HCT116 (cell line): Measurements from ENCODE around the gene CCDC3.

ENCODE experiments used
- CTCF ChIP-seq, 3 experiments: fragments of 200-600 bp in 1 of 3; sonication (generic) in 1 of 3; IDR thresholded peaks in 2 of 3; conservative IDR thresholded peaks in 1 of 3; 2 replicates each; pipeline ENCODE4 v1.5.1; 2012 to 2017; ENCODE audit warnings: low read depth in 2 of 3, low read length in 2 of 3, antibody characterized with exemption in 1 of 3, borderline replicate concordance in 1 of 3, control low read depth in 1 of 3, mild to moderate bottlenecking in 1 of 3, mixed read lengths in 1 of 3, mixed run types in 1 of 3, moderate library complexity in 1 of 3; ENCODE audit not compliant: insufficient read depth in 1 of 3
- EZH2 ChIP-seq: fragments of 200-600 bp; sonication (generic); IDR thresholded peaks from 2 replicates; pipeline ENCODE4 v1.6.1; 2017; ENCODE audit warnings: antibody characterized with exemption, mixed run types
- EZH2phosphoT487 ChIP-seq: fragments of 200-600 bp; IDR thresholded peaks from 2 replicates; pipeline ENCODE4 v1.6.1; 2018; ENCODE audit warnings: antibody characterized with exemption, borderline replicate concordance
- POLR2A ChIP-seq: IDR thresholded peaks from 2 replicates; pipeline ENCODE4 v1.7.0; 2011; ENCODE audit warnings: borderline replicate concordance; ENCODE audit not compliant: insufficient read depth, insufficient read length; ENCODE audit errors: extremely low read depth

- TF ChIP-seq POLR2A (no peak), EZH2phosphoT487 (no peak), EZH2 (no peak), CTCF (IDR thresholded peaks at IDR 0.05 in 2 of 3, conservative IDR thresholded peaks at IDR 0.05 in 1 of 3; ENCODE audit: borderline replicate concordance in 1 of 3, insufficient read depth in 1 of 3, low read depth in 2 of 3, low read length in 2 of 3) (no peak)
Observed at GRCh38 chr10:12862459-12862858, 139.1 kb downstream of the CCDC3 start.
